ENCODE data around the gene SNX3. TPM values are rescaled to one million over a fixed set of nuclear protein-coding genes. Genes with fewer than 3 reads are reported as not detected.

The SNX3 gene
- total RNA-seq, 1 donor: 161 TPM

DNA sequence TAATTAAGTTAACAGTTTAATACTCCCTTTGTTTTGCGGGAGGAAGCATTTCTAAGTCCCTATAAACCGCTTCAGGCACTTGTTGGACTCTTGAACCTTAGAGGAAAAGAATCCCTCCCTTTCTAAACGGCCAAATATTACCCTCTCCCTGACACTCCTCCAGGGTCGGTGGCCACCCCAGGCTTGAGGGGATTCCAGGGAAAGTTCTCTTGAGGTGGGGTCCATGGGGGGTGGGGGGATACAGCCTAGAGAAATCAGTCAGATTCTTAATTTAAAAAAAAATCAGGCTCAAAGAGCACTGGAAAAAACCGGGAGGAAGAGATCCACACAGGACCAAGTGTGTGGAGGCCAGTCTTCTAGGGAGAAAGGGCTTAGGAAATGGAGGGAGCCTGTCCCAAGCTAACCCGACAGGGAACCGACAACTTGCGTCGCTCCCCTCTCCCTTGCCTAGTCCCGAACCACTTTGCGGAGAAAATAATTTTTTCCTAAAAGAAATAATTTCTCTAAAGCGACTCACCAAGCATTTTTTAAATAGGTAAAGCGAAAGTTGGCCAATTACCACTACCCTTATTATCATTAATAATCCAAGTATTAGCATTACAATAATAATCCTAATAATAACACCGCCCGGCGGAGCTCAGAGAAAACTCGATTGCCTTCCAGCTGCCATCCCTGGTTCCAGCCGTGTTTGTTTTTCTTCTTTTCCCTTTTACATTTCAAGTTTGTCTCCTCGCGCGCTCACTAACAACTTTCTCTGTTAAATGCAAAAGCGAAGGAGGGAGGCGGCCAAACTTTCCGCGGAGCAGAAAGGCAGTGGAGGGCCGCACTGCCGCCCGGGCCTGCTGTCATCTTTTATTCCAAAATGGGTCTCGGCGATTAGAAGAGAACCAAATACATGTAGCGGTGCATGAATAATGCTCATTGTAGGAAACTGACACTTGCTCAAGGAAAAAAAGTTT lies 90.2 kb downstream of the SNX3 start:
- no peak overlapping the region for H3K27ac ChIP-seq (ENCODE audit: low read depth, low read length)
- no peak overlapping the region for H3K4me3 ChIP-seq (ENCODE audit: insufficient read depth, low read length)
- H3K4me1 ChIP-seq (ENCODE audit: insufficient read depth, low read length): no peaks in the 10 kb centered on the region
- H4K20me1 ChIP-seq (ENCODE audit: insufficient read depth, low read length): no peaks in the 10 kb centered on the region
- H3K9me3 ChIP-seq (ENCODE audit: low read depth, low read length): no peaks in the 10 kb centered on the region
- no peaks in the 10 kb centered on the region for H3K79me2 ChIP-seq (ENCODE audit: insufficient read depth, low read length)
- H3K4me2 ChIP-seq (ENCODE audit: insufficient read depth, low read length): no peak overlapping the region
- peak; percentile 53 for DNase-seq (ENCODE audit: insufficient read length, low spot score, missing footprints)
- H2AFZ ChIP-seq (ENCODE audit: low read length): no peak overlapping the region
- no peaks in the 10 kb centered on the region for H3K36me3 ChIP-seq (ENCODE audit: insufficient read depth, low read length)
- H3K27me3 ChIP-seq (ENCODE audit: insufficient read depth, low read length): peaks cover 100% of the 10 kb centered on the region
- TF ChIP-seq, protein P1, sequence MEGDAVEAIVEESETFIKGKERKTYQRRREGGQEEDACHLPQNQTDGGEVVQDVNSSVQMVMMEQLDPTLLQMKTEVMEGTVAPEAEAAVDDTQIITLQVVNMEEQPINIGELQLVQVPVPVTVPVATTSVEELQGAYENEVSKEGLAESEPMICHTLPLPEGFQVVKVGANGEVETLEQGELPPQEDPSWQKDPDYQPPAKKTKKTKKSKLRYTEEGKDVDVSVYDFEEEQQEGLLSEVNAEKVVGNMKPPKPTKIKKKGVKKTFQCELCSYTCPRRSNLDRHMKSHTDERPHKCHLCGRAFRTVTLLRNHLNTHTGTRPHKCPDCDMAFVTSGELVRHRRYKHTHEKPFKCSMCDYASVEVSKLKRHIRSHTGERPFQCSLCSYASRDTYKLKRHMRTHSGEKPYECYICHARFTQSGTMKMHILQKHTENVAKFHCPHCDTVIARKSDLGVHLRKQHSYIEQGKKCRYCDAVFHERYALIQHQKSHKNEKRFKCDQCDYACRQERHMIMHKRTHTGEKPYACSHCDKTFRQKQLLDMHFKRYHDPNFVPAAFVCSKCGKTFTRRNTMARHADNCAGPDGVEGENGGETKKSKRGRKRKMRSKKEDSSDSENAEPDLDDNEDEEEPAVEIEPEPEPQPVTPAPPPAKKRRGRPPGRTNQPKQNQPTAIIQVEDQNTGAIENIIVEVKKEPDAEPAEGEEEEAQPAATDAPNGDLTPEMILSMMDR (IDR thresholded peaks at IDR 0.05; ENCODE audit: extremely low read depth, low read depth, low read length): no peak

DNA sequence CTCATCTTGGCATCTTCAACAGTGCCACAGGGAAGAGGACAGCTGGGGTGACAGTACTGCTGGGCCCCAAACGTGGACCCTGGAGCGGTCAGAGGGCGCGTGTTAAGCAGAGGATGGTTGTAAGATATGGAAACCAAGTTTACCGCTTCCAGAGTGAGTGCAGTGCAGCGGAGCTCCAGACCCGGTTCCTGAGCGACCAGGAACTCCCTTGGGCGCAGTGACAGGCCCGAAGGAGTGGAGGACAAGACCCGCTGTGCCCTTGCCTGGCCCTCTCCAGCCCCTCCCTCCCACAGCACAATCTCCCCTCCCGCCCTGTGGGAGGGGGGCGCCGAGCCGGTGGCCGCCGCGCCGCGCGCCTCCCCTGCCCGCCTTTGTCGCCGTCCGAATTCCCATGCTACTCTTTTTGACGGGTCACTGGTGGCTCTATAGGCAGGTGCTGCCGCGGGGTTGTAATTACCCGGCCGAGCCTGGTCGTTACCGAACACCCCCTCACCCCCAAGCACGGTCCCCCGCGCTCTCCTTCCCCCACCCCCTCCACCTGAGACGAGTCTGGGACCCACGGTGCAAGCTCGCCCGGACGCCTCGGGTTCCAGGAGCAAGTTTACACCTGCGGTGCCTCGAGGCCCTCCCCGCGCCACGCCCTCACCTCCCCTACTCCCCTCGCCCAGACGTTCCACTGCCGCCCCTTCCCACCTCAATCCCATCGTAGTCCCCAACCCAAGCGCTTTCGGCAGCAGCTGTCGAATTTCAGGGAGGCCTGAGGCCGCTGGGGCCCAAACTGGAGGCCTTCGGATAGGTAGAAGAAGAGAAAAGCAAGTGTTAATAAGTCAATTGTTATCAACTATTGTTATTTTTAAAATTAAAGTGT lies 91.1 kb downstream of the SNX3 start:
- Histone ChIP-seq H3K4me1 (ENCODE audit: insufficient read depth, low read length) (no peaks in the 10 kb centered on the region), H3K79me2 (ENCODE audit: insufficient read depth, low read length) (no peaks in the 10 kb centered on the region), H2AFZ (ENCODE audit: low read length) (no peak overlapping the region), H3K36me3 (ENCODE audit: insufficient read depth, low read length) (no peaks in the 10 kb centered on the region), H3K27ac (ENCODE audit: low read depth, low read length) (no peak overlapping the region), H3K9me3 (ENCODE audit: low read depth, low read length) (no peaks in the 10 kb centered on the region), H4K20me1 (ENCODE audit: insufficient read depth, low read length) (no peaks in the 10 kb centered on the region), H3K4me3 (ENCODE audit: insufficient read depth, low read length) (no peak overlapping the region), H3K4me2 (ENCODE audit: insufficient read depth, low read length) (no peak overlapping the region), H3K27me3 (ENCODE audit: insufficient read depth, low read length) (peaks cover 100% of the 10 kb centered on the region)
- TF ChIP-seq, protein P1 (IDR thresholded peaks at IDR 0.05; ENCODE audit: extremely low read depth, low read depth, low read length): no peak
- peak; percentile 87 for DNase-seq (ENCODE audit: insufficient read length, low spot score, missing footprints)

DNA sequence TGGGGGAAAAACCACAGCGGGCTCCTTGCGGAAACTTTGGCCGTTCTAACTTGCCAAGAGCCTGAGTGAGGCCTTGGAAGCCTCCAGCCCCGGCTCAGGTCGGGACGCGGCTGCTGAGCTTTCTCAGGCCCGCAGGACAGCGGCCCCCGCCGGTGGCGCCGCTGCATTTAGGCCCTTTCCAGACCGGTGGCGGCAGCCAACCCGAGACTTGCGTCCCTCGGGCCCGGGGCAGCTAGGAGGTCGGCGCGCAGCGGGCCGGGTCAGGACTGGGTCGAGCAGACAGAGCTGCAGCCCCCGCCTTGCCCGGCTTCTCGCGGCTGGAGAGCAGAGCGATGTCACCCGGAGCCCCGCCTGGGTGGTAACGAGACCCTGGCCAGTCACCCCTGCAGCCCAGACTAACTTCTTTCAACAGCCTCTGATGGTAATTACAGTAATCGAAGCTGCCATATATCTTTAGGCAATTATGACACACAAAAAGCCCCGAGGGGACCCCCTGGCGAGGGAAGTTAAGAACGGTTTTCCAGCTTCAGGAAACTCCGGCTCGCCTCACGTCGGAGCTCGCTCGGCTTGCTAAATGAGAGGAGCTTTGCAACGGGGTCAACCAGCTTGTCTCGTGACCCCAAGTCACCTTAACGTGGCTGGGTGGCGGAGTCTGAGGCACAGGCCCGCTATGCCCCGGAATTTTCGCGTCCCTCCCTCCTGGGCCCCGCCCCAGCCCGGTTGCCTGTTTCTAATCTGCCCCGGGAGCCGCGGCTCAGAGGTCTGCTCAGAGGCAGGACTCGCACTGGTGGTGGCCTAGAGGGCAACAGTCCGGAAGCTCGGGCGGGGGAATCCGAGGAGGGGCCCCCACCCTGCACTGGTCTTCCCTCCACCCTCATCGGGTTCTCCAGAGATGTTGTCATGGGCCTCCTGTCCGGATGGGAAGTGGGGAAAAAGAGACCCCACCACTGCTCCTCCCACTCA lies 92.1 kb downstream of the SNX3 start:
- peak overlapping the region; percentile 18 for H3K4me2 ChIP-seq (ENCODE audit: insufficient read depth, low read length)
- TF ChIP-seq, protein P1 (IDR thresholded peaks at IDR 0.05; ENCODE audit: extremely low read depth, low read depth, low read length): peak; percentile 17
- H3K27me3 ChIP-seq (ENCODE audit: insufficient read depth, low read length): peaks cover 100% of the 10 kb centered on the region
- H3K36me3 ChIP-seq (ENCODE audit: insufficient read depth, low read length): no peaks in the 10 kb centered on the region
- peak; percentile 96 for DNase-seq (ENCODE audit: insufficient read length, low spot score, missing footprints)
- no peaks in the 10 kb centered on the region for H4K20me1 ChIP-seq (ENCODE audit: insufficient read depth, low read length)
- no peak overlapping the region for H2AFZ ChIP-seq (ENCODE audit: low read length)
- H3K9me3 ChIP-seq (ENCODE audit: low read depth, low read length): no peaks in the 10 kb centered on the region
- no peak overlapping the region for H3K4me3 ChIP-seq (ENCODE audit: insufficient read depth, low read length)
- H3K79me2 ChIP-seq (ENCODE audit: insufficient read depth, low read length): no peaks in the 10 kb centered on the region
- no peak overlapping the region for H3K27ac ChIP-seq (ENCODE audit: low read depth, low read length)
- no peaks in the 10 kb centered on the region for H3K4me1 ChIP-seq (ENCODE audit: insufficient read depth, low read length)
